Endometrium (tissue), 2 donors: Measurements from ENCODE around the gene USH1G.
A peak's percentile ranks its signal among the peaks of the same experiment; 100 is the strongest.
"Not testable (repeated sequence)": the region's sequence is repeated elsewhere in the genome, so short reads cannot be mapped to it uniquely, and the experiment has no call there.

Experiments
- FAIRE-seq: peaks from 2 replicates; lab custom pipeline; 2012; peaks lifted over from hg19 to GRCh38; lab: Jason Lieb, UNC
- donor health status: control.
- donor health status: control.

USH1G gene

DNA sequence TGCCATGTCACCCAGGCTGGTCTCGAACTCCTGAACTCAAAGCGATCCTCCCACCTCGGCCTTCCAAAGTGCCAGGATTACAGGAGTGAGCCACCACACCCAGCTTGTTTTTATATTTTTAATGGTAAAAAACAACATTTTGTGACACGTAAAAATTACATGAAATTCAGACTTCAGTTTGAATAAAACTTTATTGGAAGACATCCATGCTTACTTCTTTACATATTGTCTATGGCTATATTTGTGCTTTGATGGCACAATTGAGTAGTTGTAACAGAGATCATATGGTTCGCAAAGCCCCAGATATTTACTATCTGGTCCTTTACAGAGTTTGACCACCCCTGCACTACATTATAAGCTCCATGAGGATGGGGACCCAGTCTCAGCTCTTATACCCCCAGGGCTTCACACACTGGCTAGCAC, 48.4 kb downstream of the USH1G start:
- FAIRE-seq: no peak

DNA sequence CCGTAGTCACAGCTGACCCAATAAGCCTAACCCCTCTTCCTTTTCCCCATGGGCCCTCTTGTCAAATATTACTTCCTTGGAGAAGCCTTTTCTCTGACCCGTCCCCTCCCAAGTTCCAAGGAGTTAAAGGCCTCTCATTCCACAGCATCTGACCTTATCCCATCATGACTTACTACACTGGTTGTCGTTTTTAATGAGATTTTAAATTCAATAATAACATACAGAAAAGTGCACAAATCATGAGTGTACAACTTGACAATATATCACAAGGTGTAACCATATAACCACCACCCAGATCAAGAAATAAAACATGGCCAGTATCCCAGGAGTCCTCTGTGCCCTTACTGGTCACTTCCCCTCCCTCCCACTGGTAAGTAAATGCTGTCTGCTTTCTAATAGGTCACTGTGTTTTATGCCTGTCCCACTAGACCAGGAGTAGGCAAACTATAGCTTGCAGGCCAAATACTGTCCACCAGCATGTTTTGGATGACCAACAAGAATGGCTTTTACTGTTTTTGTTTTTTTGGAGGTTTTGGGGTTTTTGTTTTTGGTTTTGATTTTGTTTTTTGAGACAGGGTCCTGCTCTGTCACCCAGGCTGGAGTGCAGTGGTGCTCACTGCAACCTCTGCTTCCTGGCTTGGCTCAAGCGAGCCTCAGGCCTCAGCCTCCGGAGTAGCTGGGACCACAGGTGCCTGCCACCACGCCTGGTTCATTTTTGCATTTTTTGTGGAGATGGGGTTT, 49.0 kb downstream of the USH1G start:
- FAIRE-seq: no peak

DNA sequence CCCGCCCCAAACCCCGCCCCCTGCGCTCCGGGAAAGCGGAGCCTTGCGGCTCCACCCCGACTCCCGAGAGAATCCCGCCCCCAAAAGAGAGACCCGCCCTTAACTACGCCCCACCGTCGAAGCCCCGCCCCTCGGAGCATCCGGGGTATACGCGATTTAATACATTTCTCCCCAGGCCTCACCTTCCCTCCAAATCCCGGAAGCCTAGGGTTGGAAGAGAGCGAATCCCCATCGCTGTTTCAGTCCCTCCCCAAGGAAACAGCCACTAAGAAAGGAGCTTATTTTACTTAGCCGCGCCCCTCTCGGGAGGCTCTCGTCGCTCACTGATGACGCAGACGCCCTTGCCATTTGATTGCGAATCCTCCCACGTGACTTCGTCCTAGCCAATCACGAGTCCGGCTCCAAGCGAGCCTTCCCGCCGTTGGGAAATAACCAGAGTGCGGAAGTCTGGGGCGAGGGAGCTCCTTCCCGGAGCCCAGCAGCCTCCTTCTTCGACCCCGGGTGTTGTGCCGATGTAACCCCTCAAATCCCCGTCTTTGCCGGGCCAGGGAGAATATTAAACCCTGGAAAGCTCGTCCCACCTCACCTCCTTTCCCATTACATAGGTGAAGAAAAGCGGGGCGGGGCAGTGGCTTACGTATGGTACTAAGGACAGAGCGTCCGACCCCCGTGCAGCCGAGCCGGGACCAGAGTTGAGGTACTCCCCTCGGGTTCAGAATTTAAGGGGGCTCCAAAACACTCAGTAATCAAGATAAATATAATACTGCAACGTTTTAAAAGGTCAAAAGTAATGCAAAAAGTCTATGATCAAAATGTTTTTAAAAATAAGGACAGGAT, 49.8 kb downstream of the USH1G start:
- peak; percentile 97 for FAIRE-seq

DNA sequence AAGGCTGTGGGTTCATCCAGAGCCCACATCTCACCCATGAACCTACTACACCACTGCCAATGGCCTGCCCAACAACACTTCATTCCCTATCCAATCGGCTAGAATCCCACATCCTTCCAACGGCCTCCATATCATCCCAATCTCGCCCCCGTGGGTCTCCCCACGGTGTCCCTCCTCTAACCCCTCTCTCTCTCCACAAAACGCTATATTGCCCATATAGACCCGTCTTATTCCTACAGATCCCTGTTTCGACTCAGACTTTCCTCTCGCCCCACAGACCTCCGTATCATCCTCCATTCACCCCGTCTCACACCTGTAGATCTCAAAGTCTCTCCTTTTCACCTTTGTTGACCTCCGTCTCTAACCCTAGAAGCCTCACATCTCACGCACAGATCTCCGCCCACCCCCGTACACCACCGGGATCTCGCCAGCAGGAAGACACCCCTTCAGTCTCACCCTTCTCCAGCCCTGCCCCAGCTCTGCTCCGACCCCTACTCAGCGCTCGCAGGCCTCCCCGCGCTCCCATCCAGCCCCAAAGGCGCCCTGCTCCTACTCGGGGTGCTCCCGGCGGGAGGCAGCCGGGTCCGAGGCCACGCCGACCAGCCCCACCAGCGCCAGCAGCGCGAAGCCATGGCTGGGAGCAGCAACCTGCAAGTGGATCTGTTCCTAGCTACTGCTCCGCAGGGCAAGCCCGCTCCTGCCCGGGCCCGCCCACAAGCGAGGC, 50.6 kb downstream of the USH1G start, which contains the start of gene FDXR:
Gene FDXR, minus strand, starts transcription at position 682 of the 724 bp plus-strand sequence. Its CDS starts 50 bp downstream, at position 632.
- FAIRE-seq: no peak

DNA sequence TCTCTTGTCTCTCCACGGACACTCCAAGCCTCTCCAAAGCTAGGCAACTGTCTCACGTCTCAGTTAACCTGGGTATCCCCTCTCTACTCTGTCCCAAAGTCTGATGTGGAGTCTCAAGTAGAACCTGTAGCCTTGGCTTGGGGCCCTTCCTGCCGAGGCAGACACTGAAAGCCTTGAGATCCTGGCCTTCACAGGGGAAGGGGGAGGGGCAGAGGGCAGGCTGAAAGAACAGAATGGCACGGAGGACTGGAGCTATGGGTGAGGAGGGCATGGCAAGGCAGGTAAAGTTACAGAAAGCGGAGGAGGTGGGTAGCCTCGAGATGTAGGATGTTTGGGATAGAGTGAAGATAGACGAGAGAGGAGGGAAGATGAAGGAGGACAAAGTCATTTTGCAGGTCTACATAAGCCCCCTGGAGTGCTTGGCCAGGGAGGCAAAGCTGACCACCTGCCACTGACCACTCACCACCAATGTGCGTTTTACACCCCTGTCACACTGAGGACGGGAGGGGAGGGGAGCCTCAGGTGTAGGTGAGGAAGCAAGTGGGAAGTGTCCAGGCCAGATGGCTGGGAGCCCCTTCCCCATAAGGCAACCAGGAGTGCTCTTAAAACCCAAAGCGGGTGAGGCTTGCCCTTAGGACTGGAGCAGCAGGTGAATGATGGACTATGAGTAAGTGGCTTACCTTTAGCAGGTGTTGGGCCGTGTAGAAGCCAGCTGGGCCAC, 51.5 kb downstream of the USH1G start:
- no peak for FAIRE-seq

DNA sequence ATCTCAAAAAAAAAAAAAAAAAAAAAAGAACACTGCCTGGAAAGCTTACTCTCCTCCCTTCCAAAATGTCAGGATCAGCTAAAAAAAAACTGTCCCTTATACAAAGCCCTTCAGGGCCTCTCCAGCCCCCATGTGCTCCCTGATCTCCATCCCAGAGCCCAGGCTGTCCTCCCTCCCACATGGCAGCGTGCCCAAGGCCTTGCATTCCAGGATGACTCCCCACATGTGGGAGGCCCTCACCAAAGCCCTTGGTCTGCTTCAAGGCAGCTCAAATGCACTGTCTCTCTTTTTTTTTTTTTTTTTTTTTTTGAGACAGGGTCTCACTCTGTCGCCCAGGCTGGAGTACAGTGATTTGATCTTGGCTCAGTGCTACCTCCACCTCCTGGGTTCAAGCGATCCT, 52.5 kb downstream of the USH1G start:
- no peak for FAIRE-seq

DNA sequence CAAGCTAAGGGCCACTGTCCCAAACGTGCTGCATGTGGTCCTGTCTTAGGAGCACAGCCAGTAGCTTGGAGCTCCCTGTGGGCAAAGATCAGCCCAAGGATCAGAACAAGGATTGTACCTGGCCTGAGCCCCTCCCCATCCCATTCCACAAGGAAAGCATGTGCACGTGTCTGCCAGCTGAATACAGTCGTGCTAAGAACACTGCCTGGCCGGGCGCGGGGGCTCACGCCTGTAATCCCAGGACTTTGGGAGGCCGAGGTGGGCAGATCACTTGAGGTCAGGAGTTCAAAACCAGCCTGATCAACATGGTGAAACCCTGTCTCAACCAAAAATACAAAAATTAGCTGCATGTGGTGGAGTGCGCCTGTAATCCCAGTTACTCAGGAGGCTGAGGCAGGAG, 53.0 kb downstream of the USH1G start:
- not testable (repeated sequence) for FAIRE-seq

DNA sequence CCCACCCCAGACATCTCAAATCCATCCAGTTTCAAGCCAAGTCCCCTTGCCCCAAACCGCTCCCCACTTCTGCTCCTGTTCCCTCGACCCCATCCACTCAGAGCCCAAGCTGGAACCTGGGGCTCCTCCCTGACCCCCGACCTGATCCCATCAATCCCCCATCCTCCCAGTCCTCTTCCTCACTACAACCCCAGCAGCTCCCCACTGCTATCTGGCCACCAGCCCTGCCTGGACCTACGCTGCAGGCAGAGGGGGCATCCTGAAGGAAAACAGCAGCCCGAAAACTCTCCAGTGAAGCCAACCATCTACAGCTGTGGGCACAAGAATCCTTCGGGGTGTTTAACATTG, 54.2 kb downstream of the USH1G start:
- no peak for FAIRE-seq

DNA sequence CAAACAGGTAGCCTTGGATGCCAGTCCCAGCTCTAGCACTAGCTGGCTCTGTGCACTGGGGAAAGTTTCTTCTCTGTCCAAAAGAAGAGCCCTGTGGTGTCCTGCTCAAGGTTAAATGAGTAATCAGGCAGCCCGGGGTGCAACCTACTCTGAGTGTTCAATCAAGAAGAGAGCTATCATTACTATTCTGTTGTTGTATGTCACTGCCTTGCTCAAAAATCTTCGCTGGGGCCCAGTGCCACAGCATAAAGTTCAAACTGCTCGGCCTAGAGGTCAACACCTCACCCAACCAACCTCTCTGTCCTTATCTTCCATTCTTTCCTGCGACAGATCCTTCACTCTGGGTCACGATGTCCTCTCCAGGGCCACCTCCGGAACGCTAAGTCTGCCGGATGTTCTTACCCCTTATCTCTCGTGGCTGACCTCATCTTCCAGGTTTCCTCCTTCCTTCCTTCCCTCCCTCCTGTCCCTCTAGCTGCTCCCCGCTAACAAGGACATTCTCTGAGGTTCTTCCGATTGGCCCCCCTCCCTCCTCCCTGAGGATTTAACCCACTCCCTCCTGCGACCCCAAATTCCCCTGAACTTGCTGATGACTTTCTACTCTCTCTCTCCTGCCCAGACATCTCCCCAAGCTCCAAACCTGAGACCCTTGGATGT, 54.7 kb downstream of the USH1G start:
- FAIRE-seq: no peak

DNA sequence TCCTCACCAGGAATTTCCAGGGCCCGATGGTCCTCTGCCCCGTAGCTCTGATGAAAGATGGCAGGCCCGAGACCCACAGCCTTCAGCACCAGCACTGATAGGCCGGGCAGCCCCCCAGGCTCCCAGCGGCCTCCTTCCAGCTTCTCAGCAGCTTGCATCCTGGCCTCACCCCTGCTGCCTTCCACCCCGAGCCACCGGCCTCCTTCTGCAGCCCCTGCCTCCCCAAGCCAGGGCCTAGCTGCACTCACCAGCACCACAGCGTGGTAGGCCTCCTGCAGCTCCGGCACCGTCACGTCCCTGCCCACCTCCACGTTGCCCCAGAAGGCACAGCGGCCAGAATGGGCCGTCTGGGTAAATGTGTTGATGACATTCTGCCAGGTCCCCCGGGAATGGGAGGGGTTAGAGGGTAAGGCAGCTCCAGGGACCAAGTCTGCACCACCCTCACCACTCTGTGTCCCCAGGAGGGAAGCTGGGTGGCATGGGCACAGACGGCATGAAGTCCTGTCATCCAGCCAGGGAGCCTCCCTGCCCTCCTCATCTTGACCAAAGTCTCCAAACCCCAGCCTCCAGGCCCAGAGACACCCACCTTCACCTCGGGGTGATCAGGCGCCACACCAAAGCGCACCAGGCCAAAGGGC, 56.7 kb downstream of the USH1G start:
- no peak for FAIRE-seq
